Activated naive CD8-positive, alpha-beta T cell treated with anti-CD3 and anti-CD28 coated beads for 36 hours (primary cell): ENCODE measurements around the gene VAPB. TPM values are rescaled to one million over a fixed set of nuclear protein-coding genes. Genes with fewer than 3 reads are reported as not detected.

Experiments
- DNase-seq: peaks from one replicate; pipeline ENCODE4 v3.0.0; 2021
- H3K27ac Mint-ChIP-seq: one replicate; pipeline ENCODE4 v1.8.0; 2022; ENCODE audit warnings: mild to moderate bottlenecking, moderate library complexity, mixed read lengths
- H3K27me3 Mint-ChIP-seq: one replicate; pipeline ENCODE4 v1.8.0; 2022; ENCODE audit warnings: mild to moderate bottlenecking, mixed read lengths
- H3K36me3 Mint-ChIP-seq: one replicate; pipeline ENCODE4 v1.8.0; 2021; ENCODE audit warnings: mild to moderate bottlenecking, mixed read lengths
- H3K4me1 Mint-ChIP-seq: one replicate; pipeline ENCODE4 v1.8.0; 2021; ENCODE audit warnings: mixed read lengths
- H3K4me3 Mint-ChIP-seq: one replicate; pipeline ENCODE4 v1.8.0; 2022; ENCODE audit warnings: mild to moderate bottlenecking, moderate library complexity, mixed read lengths
- H3K9me3 Mint-ChIP-seq: one replicate; pipeline ENCODE4 v1.8.0; 2022; ENCODE audit warnings: mixed read lengths
- total RNA-seq, 2 experiments: library from RNA; stranded (reverse); gene quantifications; one replicate each; pipeline ENCODE4 v1.2.3, GENCODE V29; 2021

VAPB gene
- total RNA-seq, 2 experiments from 2014 or later, result 38.4 to 40.6 TPM

- Mint-ChIP-seq H3K9me3 (peaks cover 2% of the 10 kb centered on the region), H3K4me1 (peaks cover 4% of the 10 kb centered on the region), H3K4me3 (no peak overlapping the region), H3K36me3 (peaks cover 20% of the 10 kb centered on the region), H3K27me3 (no peaks in the 10 kb centered on the region), H3K27ac (no peak overlapping the region)
- no peak for DNase-seq
These were observed 59.9 kb downstream of the VAPB start for GRCh38 chr20:58448958-58449357.

DNA sequence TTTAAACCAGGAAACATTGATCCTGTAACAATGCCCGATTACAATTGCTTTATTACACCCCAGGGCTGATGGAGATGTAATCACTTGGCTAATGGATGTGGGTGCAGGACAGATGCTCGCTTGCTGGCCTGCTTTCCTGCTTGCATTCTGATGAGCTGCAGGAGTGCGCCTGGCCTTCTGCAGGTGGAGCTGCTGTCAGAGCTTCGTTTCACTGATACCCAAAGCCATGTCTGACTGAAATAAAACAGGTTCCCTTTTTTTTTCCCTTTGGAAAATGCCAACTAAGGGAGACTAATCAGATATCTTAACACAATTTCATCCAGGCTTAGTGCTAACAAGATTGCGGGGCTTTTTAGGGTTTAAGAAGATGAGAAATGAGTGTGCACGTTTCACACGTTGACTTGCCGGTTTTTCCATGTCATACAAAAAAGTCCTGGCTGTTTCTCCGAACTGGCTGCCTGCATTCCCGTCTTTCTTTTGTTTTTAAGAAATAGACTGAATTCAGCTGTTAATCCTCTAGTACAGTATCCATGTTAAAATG, 60.7 kb downstream of the VAPB start:
- DNase-seq, result no peak
- Mint-ChIP-seq H3K4me1 (peaks cover 4% of the 10 kb centered on the region), H3K27ac (no peak overlapping the region), H3K9me3 (peaks cover 8% of the 10 kb centered on the region), H3K36me3 (peaks cover 24% of the 10 kb centered on the region), H3K27me3 (no peaks in the 10 kb centered on the region), H3K4me3 (no peak overlapping the region)

- H3K9me3 Mint-ChIP-seq, result peaks cover 10% of the 10 kb centered on the region
- H3K36me3 Mint-ChIP-seq, result peaks cover 26% of the 10 kb centered on the region
- H3K27ac Mint-ChIP-seq, result no peak overlapping the region
These were observed 61.2 kb downstream of the VAPB start for GRCh38 chr20:58450254-58450653.

DNA sequence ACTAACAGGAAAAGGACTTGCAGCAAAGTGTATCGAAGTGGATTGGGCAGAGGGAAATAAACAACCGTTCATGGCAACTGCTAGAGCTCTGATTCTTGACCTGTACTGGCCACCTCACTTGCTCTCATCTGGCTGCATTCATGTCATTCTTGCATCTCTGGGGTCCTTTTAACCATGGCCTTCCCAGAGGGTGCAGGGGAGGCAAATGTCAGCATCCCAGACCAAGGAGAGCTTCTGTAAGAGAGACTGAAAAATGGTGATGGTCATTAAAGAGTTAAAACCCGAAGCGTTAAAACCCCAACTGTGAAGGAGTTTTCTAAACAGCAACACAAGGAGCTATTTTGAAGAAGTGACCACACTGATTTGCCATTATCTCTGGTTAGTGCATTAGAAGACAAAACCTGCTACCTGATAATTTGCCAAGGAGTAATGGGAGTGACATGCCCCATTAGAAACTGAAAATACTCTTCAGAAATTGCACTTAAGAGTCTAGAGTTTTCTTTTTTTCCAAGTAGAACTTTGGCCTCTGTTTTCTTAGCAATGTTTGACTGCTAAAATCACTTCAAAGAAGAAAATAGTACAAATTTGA, 63.7 kb downstream of the VAPB start:
- Mint-ChIP-seq H3K36me3 (peaks cover 30% of the 10 kb centered on the region), H3K9me3 (peaks cover 10% of the 10 kb centered on the region), H3K27ac (no peak overlapping the region), H3K4me1 (peaks cover 2% of the 10 kb centered on the region), H3K27me3 (no peaks in the 10 kb centered on the region), H3K4me3 (no peak overlapping the region)
- DNase-seq, result no peak

More at GRCh38 chr20:58450254-58450653, 61.2 kb downstream of the VAPB start:
- H3K4me1 Mint-ChIP-seq, result peaks cover 4% of the 10 kb centered on the region
- no peak for DNase-seq
- H3K4me3 Mint-ChIP-seq, result no peak overlapping the region
- no peaks in the 10 kb centered on the region for H3K27me3 Mint-ChIP-seq

- Mint-ChIP-seq H3K4me3 (no peak overlapping the region), H3K27me3 (no peaks in the 10 kb centered on the region), H3K9me3 (peaks cover 10% of the 10 kb centered on the region), H3K36me3 (peaks cover 30% of the 10 kb centered on the region), H3K4me1 (peaks cover 4% of the 10 kb centered on the region), H3K27ac (no peak overlapping the region)
- no peak for DNase-seq
These were observed 64.4 kb downstream of the VAPB start for GRCh38 chr20:58453391-58453790.

DNA sequence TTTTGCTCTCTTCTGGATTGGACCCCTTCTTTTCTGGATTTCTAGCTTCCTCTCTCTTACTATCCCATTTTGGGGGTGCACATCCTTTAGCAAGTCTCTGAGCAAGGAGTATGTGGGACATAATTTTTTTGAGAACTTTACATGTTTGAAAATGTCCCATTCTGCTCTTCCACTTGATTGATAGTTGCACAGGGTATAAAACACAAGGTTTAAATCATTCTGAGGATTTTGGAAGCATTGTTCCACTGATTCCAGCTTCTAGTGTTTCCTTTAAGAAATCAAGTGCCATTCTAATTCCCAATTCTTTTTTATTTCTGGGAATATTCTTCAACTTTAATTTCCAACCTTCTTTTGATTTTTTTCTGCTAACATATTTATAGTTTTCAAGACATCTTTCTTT, 65.4 kb downstream of the VAPB start:
- peaks cover 7% of the 10 kb centered on the region for H3K4me1 Mint-ChIP-seq
- no peak overlapping the region for H3K27ac Mint-ChIP-seq
- H3K36me3 Mint-ChIP-seq, result peaks cover 30% of the 10 kb centered on the region
- H3K27me3 Mint-ChIP-seq, result no peaks in the 10 kb centered on the region
- H3K9me3 Mint-ChIP-seq, result peaks cover 10% of the 10 kb centered on the region
- H3K4me3 Mint-ChIP-seq, result no peak overlapping the region
- no peak for DNase-seq

- no peak overlapping the region for H3K27ac Mint-ChIP-seq
These were observed 68.2 kb downstream of the VAPB start for GRCh38 chr20:58457083-58457695.

DNA sequence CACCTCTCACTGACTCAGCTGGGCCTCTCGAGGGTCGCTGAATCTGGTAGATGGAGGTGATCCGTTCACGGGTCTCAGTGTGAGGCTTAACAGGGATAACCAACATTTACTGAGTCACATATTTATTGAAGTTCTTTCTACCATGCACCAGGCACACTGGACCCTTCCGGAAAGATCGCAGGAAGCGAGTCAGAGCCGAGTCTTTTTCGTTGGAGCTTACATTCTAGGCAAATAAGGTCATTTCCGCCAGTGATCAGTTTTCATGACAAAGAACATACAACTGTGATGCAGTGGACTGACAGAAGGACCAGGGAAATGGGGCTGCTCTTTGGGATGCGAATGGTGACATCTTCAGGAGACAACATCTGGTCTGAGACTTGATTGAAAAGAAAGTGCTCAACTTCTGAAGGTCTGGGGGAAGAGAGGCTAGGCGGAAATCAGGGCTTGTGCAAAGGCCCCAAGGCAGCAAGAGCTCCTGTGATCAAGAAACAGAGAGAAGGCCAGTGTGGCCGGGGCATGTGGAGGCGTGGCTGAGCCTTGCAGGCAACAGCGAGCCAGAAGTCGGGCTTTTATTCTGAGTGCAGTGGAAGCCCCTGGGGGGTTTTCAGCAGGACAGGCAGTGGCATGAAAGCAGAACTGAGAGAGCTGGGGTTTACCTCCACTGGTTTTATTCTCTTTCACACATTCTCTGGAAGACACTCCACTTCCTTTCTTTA, 69.5 kb downstream of the VAPB start:
- Mint-ChIP-seq H3K36me3 (peaks cover 15% of the 10 kb centered on the region), H3K27ac (peak overlapping the region; percentile 54), H3K27me3 (no peaks in the 10 kb centered on the region), H3K4me3 (no peak overlapping the region), H3K4me1 (peaks cover 5% of the 10 kb centered on the region), H3K9me3 (peaks cover 10% of the 10 kb centered on the region)
- DNase-seq, result no peak

More at GRCh38 chr20:58457083-58457695, 68.2 kb downstream of the VAPB start:
- Mint-ChIP-seq H3K36me3 (peaks cover 18% of the 10 kb centered on the region), H3K27me3 (no peaks in the 10 kb centered on the region), H3K4me1 (peaks cover 7% of the 10 kb centered on the region), H3K4me3 (no peak overlapping the region), H3K9me3 (peaks cover 10% of the 10 kb centered on the region)
- DNase-seq, result no peak

DNA sequence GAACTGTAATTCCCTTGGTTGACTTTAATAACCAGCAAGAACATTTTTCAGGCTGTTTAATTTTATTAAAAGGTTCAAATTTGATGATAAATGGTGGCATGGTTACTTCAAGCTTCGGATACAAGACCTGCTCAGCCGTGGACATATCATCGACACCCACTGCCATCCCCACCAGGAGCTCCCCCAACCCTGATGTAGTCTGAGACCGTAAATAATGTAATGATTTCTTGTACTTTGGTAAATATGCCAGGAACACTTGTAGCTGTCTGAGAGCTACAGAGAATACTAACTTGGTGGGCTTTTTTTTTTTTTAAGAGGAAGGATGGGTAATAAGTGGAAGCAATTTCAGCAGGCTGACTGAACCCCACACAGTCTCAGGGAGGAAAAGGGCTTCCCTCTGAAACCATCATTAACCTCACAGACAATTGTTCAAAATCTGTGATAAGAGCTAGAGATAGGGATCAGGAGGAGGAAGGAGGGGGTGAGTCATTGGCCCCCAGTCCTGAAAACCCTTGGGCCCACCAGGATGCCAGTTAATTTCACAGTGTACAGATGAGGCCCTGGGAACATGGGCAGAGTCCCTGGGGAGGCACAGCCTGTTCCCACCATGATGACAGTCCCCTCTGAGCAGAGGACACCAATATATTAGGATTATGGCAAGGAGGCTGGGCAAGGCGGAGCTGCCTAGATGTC, 70.2 kb downstream of the VAPB start:
- DNase-seq, result no peak
- H3K4me1 Mint-ChIP-seq, result peaks cover 5% of the 10 kb centered on the region
- H3K9me3 Mint-ChIP-seq, result peaks cover 6% of the 10 kb centered on the region
- H3K27me3 Mint-ChIP-seq, result no peaks in the 10 kb centered on the region
- H3K36me3 Mint-ChIP-seq, result peaks cover 12% of the 10 kb centered on the region
- no peak overlapping the region for H3K27ac Mint-ChIP-seq
- no peak overlapping the region for H3K4me3 Mint-ChIP-seq

DNA sequence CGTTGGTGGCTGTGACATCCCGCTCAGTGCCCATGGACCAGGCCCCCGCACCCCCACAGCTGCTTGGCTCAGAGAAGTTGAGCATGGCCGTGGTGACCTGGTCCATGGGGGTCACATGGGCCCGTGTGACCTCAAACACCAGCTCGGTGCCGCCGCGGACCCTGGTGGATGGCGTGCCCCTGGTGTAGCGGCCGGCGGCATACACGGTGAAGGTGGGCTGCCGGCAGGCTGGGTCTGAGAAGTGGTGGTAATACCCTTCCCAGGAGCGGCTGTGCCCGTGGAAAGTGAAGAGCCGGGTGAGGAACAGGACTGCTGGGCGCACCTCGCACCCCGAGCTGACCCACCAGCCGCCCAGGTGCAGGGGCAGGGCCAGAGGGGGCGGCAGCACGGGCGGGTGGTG, 72.1 kb downstream of the VAPB start:
- Mint-ChIP-seq H3K4me3 (no peak overlapping the region), H3K27me3 (no peaks in the 10 kb centered on the region), H3K9me3 (no peaks in the 10 kb centered on the region), H3K4me1 (peaks cover 5% of the 10 kb centered on the region), H3K27ac (no peak overlapping the region), H3K36me3 (no peaks in the 10 kb centered on the region)
- no peak for DNase-seq

- no peak overlapping the region for H3K27ac Mint-ChIP-seq
- H3K9me3 Mint-ChIP-seq, result no peaks in the 10 kb centered on the region
- DNase-seq, result no peak
- peaks cover 5% of the 10 kb centered on the region for H3K4me1 Mint-ChIP-seq
- no peaks in the 10 kb centered on the region for H3K36me3 Mint-ChIP-seq
- no peak overlapping the region for H3K4me3 Mint-ChIP-seq
- no peaks in the 10 kb centered on the region for H3K27me3 Mint-ChIP-seq
These were observed 72.9 kb downstream of the VAPB start for GRCh38 chr20:58461899-58462298.

DNA sequence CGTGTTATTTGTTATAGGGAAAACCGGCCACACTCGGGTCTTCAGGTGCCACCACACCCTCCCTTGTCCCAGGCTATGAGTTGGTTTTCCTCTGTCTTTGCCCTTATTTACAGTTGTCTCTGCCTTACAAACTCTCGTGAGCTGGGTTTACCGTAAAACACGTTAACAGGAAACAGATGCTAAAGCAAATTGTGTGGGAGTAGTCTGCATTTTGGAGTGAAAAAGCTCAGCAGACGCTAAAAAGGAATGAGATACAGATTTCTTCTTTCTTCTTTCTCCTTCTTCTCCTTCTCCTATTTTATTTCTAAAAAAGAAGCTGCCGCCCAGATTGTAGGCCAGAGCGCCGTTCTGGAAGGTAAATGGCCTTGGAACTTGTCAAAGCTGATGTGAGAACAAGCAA, 74.2 kb downstream of the VAPB start:
- Mint-ChIP-seq H3K9me3 (no peaks in the 10 kb centered on the region), H3K4me1 (peaks cover 5% of the 10 kb centered on the region), H3K36me3 (no peaks in the 10 kb centered on the region), H3K4me3 (no peak overlapping the region), H3K27me3 (no peaks in the 10 kb centered on the region), H3K27ac (no peak overlapping the region)
- DNase-seq, result no peak

DNA sequence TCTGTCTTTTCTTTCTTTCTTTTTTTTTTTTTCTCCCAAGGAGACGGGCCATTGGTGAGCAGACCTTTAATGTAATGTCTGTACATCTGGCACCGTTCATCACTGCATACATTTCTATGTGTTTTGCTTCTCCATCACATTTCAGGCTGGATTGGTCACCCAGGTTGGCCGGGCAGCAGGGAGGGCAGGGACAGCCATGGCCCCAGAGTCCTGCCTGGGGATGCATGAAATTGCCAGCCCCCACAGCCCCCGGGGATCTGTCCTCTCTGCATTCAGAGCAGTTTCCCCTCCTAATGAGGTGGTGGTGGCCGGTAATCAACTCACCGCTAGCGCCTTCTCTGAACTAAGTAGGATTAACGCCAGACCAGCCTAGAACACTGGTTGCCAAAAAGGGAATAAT, 75.8 kb downstream of the VAPB start:
- H3K27me3 Mint-ChIP-seq, result no peaks in the 10 kb centered on the region
- no peaks in the 10 kb centered on the region for H3K36me3 Mint-ChIP-seq

GRCh38 chr20:58466095-58466708, 77.2 kb downstream of the VAPB start:
- Mint-ChIP-seq H3K4me3 (no peak overlapping the region), H3K27me3 (no peaks in the 10 kb centered on the region), H3K9me3 (no peaks in the 10 kb centered on the region), H3K27ac (no peak overlapping the region), H3K4me1 (no peaks in the 10 kb centered on the region), H3K36me3 (no peaks in the 10 kb centered on the region)
- no peak for DNase-seq

More for the DNA sequence above, 75.8 kb downstream of the VAPB start:
- DNase-seq, result no peak
- H3K9me3 Mint-ChIP-seq, result no peaks in the 10 kb centered on the region
- no peak overlapping the region for H3K27ac Mint-ChIP-seq
- H3K4me1 Mint-ChIP-seq, result no peaks in the 10 kb centered on the region
- H3K4me3 Mint-ChIP-seq, result no peak overlapping the region
